Measurements from ENCODE around the gene CMPK1.
"Not testable (repeated sequence)": the region's sequence is repeated elsewhere in the genome, so short reads cannot be mapped to it uniquely, and the experiment has no call there.

The CMPK1 gene, protein sequence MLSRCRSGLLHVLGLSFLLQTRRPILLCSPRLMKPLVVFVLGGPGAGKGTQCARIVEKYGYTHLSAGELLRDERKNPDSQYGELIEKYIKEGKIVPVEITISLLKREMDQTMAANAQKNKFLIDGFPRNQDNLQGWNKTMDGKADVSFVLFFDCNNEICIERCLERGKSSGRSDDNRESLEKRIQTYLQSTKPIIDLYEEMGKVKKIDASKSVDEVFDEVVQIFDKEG

DNA sequence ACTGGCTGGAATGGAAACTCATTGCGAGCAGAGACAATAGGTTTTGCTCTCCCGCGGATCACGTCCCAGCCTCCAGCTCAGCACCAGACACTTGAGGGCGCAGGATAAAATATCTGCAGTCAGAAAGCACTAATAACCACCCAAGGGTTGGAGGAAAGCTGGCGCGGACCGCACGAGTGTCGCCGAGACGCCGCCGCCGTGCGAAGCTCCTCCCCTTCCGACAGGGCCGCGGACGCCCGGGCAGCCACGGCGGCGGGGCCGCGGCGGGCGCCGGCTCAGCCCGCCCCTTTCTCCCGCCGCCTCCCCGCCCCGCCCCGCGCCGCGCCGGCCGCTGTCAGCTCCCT is at the start of gene CMPK1:
Gene CMPK1 (plus strand): TSS at position 213 of the 344 bp plus-strand sequence. CDS start 156 bp downstream, outside the sequence.
- Histone ChIP-seq H3K9me2 (replicated peaks; ENCODE audit: control insufficient read depth, low read length) (no peaks in the 10 kb centered on the region), H3K79me2 (ENCODE audit: control insufficient read depth, low read length) (peaks cover 59% of the 10 kb centered on the region), H3K36me3 (ENCODE audit: control insufficient read depth, low read length) (peaks cover 13% of the 10 kb centered on the region), H3K27me3 (ENCODE audit: control insufficient read depth, low read length) (no peaks in the 10 kb centered on the region), H3F3A (ENCODE audit: control insufficient read depth, insufficient read depth) (peaks cover 12% of the 10 kb centered on the region), H3K4me1 (ENCODE audit: control insufficient read depth, low read length) (peaks cover 37% of the 10 kb centered on the region), H4K20me1 (ENCODE audit: control insufficient read depth, insufficient read depth, low read depth, low read length) (peaks cover 7% of the 10 kb centered on the region; the same call in 1 of the 2 replicates), H3K4me2 (ENCODE audit: low read length) (peak within 1 kb of the TSS; percentile 80), H3K27ac (ENCODE audit: low read depth, low read length) (peak within 1 kb of the TSS; percentile 85), H3K9me3 (ENCODE audit: control insufficient read depth, insufficient read depth, low read length) (no peaks in the 10 kb centered on the region), H3K4me3 (ENCODE audit: low read length) (peak within 1 kb of the TSS; percentile 83)
- TF ChIP-seq EZH2phosphoT487 (IDR thresholded peaks at IDR 0.05; ENCODE audit: borderline replicate concordance, low read length) = no peak
- TF ChIP-seq, protein P1, sequence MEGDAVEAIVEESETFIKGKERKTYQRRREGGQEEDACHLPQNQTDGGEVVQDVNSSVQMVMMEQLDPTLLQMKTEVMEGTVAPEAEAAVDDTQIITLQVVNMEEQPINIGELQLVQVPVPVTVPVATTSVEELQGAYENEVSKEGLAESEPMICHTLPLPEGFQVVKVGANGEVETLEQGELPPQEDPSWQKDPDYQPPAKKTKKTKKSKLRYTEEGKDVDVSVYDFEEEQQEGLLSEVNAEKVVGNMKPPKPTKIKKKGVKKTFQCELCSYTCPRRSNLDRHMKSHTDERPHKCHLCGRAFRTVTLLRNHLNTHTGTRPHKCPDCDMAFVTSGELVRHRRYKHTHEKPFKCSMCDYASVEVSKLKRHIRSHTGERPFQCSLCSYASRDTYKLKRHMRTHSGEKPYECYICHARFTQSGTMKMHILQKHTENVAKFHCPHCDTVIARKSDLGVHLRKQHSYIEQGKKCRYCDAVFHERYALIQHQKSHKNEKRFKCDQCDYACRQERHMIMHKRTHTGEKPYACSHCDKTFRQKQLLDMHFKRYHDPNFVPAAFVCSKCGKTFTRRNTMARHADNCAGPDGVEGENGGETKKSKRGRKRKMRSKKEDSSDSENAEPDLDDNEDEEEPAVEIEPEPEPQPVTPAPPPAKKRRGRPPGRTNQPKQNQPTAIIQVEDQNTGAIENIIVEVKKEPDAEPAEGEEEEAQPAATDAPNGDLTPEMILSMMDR (IDR thresholded peaks at IDR 0.05; ENCODE audit: low read depth, low read length, poor library complexity, severe bottlenecking) = peak; percentile 46

DNA sequence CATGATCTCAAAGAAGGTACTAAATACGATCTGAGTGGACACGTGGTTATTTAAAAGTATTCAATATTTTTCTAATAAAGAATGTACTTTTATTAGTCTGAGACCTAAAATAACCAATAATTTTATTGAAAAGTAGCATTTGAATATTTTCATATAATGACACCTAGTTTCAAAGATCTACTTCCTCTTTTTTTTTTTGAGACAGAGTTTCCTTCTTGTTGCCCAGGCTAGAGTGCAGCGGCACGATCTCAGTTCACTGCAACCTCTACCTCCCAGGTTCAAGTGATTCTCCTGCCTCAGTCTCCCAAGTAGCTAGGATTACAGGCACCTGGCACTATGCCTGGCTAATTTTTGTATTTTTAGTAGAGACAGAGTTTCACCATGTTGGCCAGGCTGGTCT is 45.5 kb upstream of the CMPK1 start:
- not testable (repeated sequence) for H3K27me3 ChIP-seq (ENCODE audit: control insufficient read depth, low read length); H3K4me2 ChIP-seq (ENCODE audit: low read length); H3K9me3 ChIP-seq (ENCODE audit: control insufficient read depth, insufficient read depth, low read length); H3K4me3 ChIP-seq (ENCODE audit: low read length); H3K9me2 ChIP-seq (replicated peaks; ENCODE audit: control insufficient read depth, low read length); H3K27ac ChIP-seq (ENCODE audit: low read depth, low read length); H4K20me1 ChIP-seq (ENCODE audit: control insufficient read depth, insufficient read depth, low read depth, low read length); H3F3A ChIP-seq (ENCODE audit: control insufficient read depth, insufficient read depth)
- H3K36me3 ChIP-seq (ENCODE audit: control insufficient read depth, low read length) = peaks cover 84% of the 10 kb centered on the region
- H3K4me1 ChIP-seq (ENCODE audit: control insufficient read depth, low read length) = peaks cover 16% of the 10 kb centered on the region
- H3K79me2 ChIP-seq (ENCODE audit: control insufficient read depth, low read length) = peaks cover 13% of the 10 kb centered on the region; the same call in 1 of the 2 replicates

DNA sequence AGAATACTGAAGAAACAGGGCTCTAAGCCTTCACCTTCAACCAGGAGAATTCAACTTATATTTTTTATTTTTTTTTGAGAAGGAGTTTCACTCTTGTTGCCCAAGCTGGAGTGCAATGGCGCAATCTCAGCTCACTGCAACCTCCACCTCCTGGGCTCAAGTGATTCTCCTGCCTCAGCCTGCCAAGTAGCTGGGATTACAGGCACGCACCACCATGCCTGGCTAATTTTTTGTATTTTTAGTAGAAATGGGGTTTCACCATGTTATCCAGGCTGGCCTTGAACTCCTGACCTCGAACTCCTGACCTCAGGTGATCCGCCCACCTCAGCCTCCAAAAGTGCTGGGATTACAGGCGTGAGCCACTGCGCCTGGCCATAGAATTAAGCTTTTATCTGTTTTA is 38.7 kb upstream of the CMPK1 start:
- H3K36me3 ChIP-seq (ENCODE audit: control insufficient read depth, low read length) = peaks cover 88% of the 10 kb centered on the region
- not testable (repeated sequence) for H3K27ac ChIP-seq (ENCODE audit: low read depth, low read length); H3K79me2 ChIP-seq (ENCODE audit: control insufficient read depth, low read length); H3K4me2 ChIP-seq (ENCODE audit: low read length); H3K4me1 ChIP-seq (ENCODE audit: control insufficient read depth, low read length); H3K9me2 ChIP-seq (replicated peaks; ENCODE audit: control insufficient read depth, low read length); H3K4me3 ChIP-seq (ENCODE audit: low read length); H3K9me3 ChIP-seq (ENCODE audit: control insufficient read depth, insufficient read depth, low read length); H3K27me3 ChIP-seq (ENCODE audit: control insufficient read depth, low read length); H4K20me1 ChIP-seq (ENCODE audit: control insufficient read depth, insufficient read depth, low read depth, low read length)
- H3F3A ChIP-seq (ENCODE audit: control insufficient read depth, insufficient read depth) = peaks cover 15% of the 10 kb centered on the region; the same call in 1 of the 2 replicates

DNA sequence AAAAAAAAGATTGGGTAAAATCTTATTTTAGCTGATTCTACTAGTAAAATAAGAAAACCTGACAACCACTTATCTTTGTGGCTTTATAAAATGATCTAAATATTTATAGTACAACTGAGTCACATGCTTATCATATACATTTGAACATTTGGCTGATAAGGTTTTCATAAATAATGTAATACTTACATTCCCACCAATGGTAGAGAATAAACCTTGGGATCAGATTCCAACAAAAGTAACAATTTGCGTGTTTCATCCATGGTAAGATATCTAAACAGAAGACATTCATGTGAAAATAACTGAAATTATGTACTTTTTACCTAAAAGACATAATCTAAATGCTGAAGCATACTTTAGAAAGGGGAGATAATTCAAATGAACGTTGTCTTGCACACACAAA is 38.0 kb upstream of the CMPK1 start:
- Histone ChIP-seq H3K36me3 (ENCODE audit: control insufficient read depth, low read length) (peaks cover 86% of the 10 kb centered on the region), H3K4me1 (ENCODE audit: control insufficient read depth, low read length) (no peaks in the 10 kb centered on the region)

More for the DNA sequence above, 38.0 kb upstream of the CMPK1 start:
- Histone ChIP-seq H4K20me1 (ENCODE audit: control insufficient read depth, insufficient read depth, low read depth, low read length) (no peaks in the 10 kb centered on the region), H3K27me3 (ENCODE audit: control insufficient read depth, low read length) (no peaks in the 10 kb centered on the region), H3F3A (ENCODE audit: control insufficient read depth, insufficient read depth) (peaks cover 13% of the 10 kb centered on the region; the same call in 1 of the 2 replicates), H3K4me2 (ENCODE audit: low read length) (no peak overlapping the region), H3K9me3 (ENCODE audit: control insufficient read depth, insufficient read depth, low read length) (no peaks in the 10 kb centered on the region), H3K27ac (ENCODE audit: low read depth, low read length) (no peak overlapping the region), H3K79me2 (ENCODE audit: control insufficient read depth, low read length) (no peaks in the 10 kb centered on the region), H3K4me3 (ENCODE audit: low read length) (no peak overlapping the region), H3K9me2 (replicated peaks; ENCODE audit: control insufficient read depth, low read length) (no peaks in the 10 kb centered on the region)
- TF ChIP-seq EZH2phosphoT487 (IDR thresholded peaks at IDR 0.05; ENCODE audit: borderline replicate concordance, low read length) = no peak
- TF ChIP-seq, protein P1 (IDR thresholded peaks at IDR 0.05; ENCODE audit: low read depth, low read length, poor library complexity, severe bottlenecking) = no peak

All from DOHH2 (cell line).